GM10847 (cell line): Measurements from ENCODE around the gene IRF2.

Experiments
- POLR2A ChIP-seq: IDR thresholded peaks from 2 replicates; pipeline ENCODE4 v1.6.1; 2011; ENCODE audit not compliant: insufficient read length; ENCODE audit errors: extremely low read depth

Gene IRF2

DNA sequence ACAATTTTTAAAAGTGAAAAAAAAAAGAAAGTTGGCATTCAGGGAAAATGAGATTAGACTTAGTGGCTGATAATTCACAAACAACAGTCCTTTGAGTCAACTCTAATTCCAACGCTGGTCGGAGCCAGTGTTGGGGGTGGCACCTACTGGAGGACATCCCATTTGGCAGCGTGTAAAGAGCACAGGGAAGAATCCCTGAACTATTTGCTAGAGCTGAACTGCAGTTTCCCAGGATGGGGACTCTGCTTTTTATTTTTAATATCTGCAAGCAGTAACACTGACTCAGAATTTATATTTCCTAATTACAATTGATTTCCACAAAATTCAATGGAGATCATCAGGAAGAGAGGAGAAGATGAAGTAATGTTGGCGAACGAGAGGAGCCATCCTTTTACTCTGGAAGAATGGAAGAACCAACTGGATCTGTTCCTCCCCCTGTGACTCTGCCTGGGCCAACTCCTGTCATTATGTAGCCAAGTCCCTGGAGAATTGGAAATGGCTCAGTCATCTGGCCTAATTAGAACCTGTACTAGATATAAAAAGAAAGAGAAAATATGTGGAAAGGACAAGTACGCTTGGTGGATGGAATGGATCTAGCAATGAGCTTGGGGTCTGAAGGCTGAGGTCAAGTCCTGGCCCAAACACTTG, 76.7 kb downstream of the IRF2 start:
- TF ChIP-seq POLR2A = no peak

DNA sequence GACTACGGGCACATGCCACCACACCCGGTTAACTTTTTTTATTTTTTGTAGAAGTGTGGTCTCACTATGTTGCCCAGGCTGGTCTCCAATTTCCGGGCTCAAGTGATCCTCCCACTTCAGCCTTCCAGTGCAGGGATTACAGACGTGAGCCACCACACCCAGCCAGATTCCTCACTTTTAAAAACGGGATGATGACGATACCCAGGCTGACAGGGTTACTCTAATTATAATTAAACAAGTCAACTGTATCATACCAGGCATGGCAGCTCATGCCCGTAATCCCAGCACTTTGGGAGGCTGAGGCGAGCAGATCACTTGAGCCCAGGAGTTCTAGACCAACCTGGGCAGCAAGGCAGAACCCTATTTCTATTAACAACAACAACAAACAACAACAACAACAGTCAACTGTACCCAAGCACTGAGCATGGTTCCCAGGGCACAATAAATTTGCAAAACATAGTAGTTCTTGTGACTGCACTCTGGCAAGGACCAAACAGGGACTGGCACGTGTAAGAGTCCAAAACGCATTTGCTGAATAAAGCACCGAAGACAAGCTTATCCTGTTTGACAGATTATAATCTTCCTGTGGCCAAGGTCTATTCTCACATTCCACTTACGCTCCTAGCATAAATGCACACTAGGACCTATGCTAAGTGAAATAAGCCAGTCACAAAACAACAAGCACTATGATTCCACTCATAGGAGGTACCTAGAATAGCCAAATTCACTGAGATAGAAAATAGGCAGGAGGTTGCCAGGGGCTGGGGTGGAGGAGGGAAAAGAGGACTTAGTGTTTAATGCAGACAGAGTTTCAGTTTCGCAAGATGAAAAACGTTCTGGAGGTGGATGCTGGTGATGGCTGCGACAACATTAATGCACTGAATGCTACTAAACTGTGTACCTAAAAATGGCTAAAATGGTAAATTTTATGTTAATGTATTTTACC, 77.5 kb downstream of the IRF2 start:
- TF ChIP-seq POLR2A = no peak

DNA sequence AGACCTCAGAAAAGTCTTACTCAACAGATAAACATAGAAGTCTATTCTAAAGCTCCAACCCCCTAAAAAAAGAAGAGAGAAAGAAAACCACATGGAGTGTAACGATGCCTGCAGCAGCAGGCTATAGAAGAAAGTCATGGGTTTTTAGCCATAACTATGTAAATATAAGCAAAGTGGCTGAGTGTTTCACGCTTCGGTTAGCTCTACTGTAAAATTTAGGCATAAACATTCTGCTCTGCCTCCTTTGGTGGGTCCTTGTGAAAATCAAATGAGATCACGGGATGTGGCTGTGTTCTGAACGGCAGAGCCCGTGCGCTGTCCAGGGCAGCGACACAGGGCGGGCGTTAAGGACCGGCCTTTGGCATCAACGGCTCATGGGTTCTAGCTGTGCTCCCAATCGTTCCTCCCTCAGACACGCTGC, 78.4 kb downstream of the IRF2 start:
- peak; percentile 30 for TF ChIP-seq POLR2A

DNA sequence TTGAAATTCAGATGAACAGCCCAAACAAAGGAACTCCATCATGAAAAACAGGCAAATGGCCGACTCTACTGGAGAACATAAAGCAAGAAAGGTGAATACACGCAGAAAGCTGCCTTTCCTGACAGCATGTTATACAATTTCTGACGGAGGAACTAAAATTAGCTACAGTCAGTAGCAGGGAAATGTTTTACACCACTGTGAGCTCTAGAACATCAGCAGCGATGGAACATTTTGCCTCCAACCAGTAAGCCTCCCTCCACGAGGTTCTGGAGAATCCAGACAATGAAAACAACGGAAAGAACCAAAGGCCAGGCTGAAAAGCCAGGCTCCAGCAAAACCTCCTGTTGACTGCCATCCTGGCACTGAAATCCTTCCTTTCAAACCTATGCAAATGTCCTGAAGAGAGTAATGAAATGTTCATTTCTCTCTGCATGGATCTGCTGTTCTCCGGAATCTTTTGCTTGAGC, 78.9 kb downstream of the IRF2 start:
- TF ChIP-seq POLR2A = no peak

DNA sequence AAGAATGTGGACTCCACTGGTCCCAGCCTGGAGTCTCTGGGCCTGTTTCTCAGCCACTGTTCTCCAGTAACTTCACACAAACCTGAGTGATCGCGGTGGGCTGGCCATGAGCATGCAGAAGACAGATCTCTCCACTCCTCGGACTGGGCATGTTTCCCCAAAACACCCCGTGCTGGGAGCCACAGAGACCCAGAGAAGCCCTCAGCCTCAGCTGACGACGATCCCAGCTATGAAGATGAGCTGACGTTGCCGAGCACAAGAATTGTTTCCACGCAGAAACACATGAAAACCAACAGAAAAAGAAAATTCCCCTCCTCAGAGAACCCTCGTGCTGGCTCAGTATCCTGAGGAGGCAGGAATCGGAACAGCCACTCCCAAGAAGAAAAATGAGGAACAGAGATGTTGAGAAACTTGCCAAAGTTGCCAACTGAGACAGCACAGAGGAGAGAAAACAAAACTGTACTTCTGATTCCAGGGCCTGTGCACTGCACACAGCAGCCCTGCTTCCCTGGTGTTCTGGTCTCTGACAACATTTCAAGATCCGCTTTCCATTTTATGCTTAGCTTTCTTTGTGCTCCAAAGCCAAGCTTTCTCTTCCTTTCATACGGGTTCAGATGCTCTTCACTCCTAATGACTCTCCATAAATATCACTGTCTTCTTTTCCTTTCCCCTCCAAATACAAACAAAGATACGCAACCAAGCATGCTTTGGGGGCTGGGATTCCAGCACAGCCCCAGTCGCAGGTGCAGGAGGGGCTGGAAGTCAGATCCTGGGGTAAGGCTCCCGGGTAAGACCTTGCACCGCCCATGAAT, 81.4 kb downstream of the IRF2 start:
- TF ChIP-seq POLR2A = no peak

DNA sequence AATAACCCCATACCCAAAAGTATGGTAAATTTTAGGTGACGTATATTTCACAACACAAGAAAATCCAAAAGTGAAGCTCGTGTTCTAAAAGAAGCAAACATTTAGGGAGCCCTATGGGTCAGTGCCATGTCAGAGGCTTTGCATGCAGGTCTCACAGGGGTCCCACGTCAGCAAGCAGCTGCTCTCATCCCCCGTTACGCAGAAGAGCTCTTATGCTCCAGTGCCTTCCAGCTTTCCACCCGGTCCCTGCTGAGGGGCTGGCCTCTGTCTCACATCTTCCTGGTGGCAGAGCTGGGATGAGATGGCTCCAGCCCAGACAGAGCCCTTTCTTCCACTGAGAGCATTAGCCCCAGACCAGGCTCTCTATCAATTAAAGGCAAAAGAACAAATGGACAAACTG, 82.0 kb downstream of the IRF2 start:
- TF ChIP-seq POLR2A = no peak

DNA sequence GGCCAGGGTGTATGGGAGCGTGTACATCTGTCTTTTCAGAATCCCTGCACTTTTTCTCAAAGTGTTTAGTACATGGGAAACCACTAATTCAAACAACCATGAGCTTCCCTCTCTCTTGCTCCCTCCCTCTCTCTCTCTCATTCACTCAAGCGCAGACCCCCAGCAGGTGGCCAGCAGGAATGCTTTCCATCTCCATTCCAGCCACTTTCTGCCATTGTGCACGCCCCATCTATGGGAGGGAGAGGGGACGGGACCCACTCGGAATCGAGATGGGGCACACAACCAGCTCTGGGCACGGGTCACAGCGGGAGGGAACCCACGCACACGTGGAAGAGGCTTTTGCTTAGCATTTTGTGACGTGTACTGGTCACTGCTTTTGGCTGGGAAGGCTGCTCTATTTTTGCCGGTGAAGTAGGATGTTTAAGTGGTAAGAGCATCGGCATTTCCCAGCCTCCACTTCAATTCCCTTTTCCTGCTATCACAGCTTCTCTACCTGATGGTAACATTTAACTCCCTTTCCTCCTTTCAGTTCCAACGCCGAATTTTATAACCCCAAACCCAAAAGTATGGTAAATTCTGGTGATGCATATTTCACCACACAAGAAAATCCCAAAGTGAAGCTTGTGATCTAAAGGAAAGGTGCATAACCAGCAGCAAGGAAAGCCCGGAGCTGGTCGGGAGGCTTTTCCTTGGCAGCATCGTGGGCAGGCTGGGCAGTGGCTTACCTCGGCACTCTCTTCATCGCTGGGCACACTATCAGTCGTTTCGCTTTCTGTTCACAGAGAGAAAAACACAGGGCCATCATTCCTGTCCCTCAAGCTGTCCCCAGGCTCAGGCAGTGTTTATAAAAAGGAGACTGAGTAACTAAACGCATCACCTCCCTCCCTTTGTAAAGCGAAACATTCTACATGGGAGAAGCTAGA, 84.1 kb downstream of the IRF2 start:
- no peak for TF ChIP-seq POLR2A

DNA sequence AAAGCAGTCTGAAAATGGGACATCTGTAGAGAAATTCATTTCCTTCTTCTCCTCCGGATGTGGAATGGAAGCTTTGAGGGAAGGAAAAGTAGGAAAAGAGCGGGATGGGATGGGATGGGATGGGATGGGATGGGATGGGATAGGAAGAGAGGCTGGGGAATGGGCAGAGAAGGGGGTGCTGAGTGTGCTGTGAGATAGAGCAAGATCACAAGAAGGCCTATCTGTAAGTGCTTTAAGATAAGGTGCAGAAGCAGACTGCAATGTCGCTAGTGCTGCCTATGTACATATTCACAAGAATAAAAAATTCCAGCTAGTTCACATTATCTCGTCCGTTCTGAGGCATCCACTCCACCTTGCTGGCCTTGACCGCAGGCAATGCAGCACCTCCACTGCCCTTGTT, 86.2 kb downstream of the IRF2 start:
- no peak for TF ChIP-seq POLR2A

DNA sequence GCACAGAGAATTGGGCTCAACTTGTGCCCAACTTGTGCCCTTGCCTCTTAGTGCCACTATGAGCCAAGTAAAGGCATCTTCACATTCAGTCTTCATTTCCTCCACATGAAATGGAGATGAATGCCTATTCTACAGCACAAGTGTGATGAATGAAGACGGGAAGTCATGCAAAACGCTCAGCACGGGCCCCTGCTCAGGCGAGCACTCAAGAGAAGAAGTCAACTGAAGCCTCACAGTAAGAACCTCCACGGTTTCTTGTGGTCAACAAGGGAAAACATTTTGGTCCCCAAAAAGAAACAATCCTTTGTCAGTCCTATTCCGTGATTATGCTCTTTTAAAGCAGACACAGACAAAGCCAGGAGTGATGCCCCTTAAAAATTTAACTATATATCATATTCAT, 87.0 kb downstream of the IRF2 start:
- no peak for TF ChIP-seq POLR2A

DNA sequence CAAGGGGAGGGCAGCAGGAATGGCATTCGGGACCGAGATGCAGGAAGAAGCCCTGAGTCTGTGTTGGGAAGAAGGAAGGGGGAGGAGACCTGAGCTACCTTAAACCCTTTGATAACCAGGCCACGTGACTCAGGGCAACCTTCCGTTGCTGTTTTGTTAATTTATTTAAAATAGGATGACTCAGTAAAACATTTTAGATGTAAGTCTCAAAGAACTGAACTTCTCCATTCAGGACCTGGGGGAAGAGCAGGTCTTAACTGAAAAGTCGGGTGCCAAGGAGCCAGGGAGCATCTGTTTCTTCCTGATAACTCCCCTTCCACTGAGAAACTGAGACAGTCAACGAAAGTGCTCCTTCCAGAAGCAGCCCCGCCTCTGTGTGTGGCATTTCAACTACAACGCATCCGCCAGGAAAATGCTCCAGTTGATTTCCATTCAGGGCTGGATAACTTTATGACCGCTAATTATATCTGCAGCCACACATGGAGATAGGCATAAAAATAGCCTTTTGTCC, 88.0 kb downstream of the IRF2 start:
- TF ChIP-seq POLR2A = no peak

DNA sequence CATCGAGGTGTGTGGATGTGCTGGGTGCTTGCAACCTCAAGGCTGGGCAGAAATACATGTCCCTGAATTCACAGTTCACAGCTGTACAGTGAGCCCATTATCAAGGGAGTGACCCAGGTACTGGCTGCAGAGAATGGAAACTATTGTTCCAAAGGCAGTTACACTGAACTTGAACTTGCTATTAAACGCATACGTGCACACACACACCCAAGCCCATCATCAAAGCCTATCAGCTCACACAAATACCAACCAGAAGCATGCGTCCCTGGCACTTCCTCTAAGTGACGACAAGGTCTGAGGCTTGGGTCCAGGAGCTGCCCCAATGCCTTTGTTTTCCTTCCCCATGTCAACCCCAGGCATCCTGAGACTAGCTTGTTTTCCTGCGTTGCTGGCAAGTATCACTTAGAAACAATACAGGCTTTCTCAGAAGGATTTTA, 88.6 kb downstream of the IRF2 start:
- TF ChIP-seq POLR2A = no peak

DNA sequence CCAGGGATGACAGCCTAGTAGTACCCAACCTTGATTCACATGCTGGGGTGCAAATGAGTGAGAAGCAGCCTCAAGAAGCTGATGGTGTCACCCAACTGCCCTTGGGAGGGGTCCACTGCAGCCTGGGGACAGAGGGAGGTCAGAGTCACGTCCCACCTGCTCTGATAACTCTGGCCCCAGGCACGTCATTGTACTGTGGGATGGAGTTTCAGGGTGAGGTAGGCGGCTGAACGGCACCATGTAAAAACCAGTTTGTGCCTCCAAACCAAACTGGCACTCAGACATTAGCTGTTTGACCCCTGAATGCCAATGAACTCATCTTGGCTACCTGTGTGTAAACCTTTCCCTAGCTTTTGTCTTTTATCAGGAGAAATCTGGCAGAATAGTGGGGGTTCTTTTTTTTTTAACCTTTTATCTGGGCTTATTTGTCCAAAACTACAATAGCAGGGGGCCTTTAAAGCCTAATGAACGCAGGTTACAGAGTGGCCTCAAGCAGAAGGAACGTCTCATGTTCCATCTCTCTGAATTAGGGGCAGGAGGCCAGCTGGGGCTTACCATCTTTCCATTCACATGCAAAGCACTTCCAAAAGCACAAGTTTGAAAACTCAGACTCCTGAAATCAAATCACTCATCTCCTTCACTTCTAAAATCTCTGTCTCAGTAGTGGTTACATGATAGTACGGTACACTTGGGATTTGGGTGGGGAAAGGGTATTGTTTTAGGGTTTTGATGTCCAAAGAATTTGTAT, 89.4 kb downstream of the IRF2 start:
- no peak for TF ChIP-seq POLR2A

DNA sequence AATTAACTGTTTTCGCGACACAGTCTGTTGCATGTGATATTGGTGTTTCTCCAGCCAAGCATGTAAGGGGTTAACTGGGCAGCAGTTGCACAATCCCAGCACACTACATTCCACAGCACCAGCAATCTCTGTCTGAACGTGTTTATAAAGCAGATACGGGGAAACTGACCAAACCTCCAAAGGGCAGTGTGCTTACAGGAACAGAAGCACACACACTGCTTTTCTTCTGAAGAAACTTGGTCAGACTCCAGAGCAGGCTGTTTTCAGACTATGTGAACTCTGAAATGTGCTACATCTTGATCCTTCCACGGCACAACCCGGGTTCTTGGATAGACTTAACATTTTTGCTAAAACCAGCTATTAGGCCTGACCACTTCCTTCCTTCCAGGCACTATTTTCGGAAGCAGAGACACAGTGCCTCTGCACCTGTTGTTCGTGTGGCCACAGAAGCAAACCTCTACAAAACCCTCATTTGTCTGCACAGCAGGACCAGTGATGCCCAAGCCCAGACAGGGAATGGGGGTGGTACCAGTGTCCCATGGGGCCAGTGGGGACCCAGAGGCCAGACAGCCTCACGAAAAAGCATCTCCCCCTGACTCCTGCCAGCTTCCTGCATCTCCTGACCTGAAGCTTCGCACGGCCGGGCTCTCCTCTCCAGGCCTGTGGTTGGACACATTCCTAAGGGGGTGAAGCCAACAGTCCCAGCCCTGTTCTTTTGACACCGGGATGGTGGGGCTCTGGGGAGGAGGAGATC, 90.1 kb downstream of the IRF2 start:
- peak; percentile 29 for TF ChIP-seq POLR2A

DNA sequence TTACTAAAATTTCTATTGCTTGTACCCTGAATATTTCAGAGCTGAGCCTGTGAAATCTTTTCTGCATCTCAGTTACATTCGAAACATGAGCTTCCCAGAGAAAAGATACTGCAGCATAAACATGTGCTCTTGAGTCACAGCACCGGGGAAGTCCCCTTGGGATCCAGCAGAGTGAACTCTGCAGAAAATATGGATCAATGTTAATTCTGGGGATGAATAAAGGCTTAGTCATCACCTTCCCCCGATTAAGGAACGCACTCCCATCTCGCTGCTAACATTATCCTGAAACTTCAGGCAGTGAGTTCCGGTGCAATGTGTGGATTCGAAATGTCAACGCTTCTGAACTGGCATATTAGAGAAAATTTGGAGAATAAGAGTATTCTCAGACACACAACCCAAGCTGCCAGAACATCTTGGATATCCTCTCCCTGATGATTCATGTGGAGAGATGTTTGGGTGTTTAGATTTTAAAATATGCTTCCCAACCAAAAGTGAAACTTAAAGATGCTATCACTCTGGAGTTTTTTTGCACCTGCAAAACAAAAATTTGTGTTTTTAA, 90.8 kb downstream of the IRF2 start:
- TF ChIP-seq POLR2A = no peak
